ENCODE data around the gene NAA38.

The NAA38 gene

GRCh38 chr17:7836596-7837407 lies 20.6 kb downstream of the NAA38 start:
- Histone ChIP-seq H4K20me1 (ENCODE audit: insufficient read depth, low read length) (no peaks in the 10 kb centered on the region), H3K27ac (ENCODE audit: low read depth, low read length, poor library complexity, severe bottlenecking) (peak overlapping the region; percentile 95), H3F3A (ENCODE audit: insufficient read depth, low read length) (peaks cover 10% of the 10 kb centered on the region; the same call in 1 of the 2 replicates), H3K4me3 (ENCODE audit: low read depth, low read length, poor library complexity, severe bottlenecking) (peak overlapping the region; percentile 68), H3K4me1 (ENCODE audit: insufficient read depth, low read length, severe bottlenecking) (peaks cover 55% of the 10 kb centered on the region), H3K9me3 (ENCODE audit: low read length) (no peaks in the 10 kb centered on the region), H3K36me3 (ENCODE audit: insufficient read depth, low read length) (no peaks in the 10 kb centered on the region; the same call in 1 of the 2 replicates), H3K79me2 (ENCODE audit: insufficient read depth, low read length) (no peaks in the 10 kb centered on the region), H3K27me3 (ENCODE audit: insufficient read depth, low read length) (no peaks in the 10 kb centered on the region), H2AFZ (ENCODE audit: low read length) (no peak overlapping the region), H3K9me2 (ENCODE audit: low read depth, low read length) (no peaks in the 10 kb centered on the region), H3K9ac (ENCODE audit: low read length) (peak overlapping the region; percentile 79), H3K4me2 (ENCODE audit: low read length) (peak overlapping the region; percentile 79)
- TF ChIP-seq CTCF (IDR thresholded peaks at IDR 0.05; ENCODE audit: low read length) = no peak
- TF ChIP-seq EZH2 (IDR thresholded peaks at IDR 0.05; ENCODE audit: borderline replicate concordance, low read length) = no peak

GRCh38 chr17:7835814-7836595 lies 21.4 kb downstream of the NAA38 start:
- no peak for TF ChIP-seq EZH2 (IDR thresholded peaks at IDR 0.05; ENCODE audit: borderline replicate concordance, low read length)
- no peak for TF ChIP-seq CTCF (IDR thresholded peaks at IDR 0.05; ENCODE audit: low read length)
- Histone ChIP-seq H2AFZ (ENCODE audit: low read length) (no peak overlapping the region), H3K4me3 (ENCODE audit: low read depth, low read length, poor library complexity, severe bottlenecking) (peak overlapping the region; percentile 68), H3K79me2 (ENCODE audit: insufficient read depth, low read length) (no peaks in the 10 kb centered on the region), H3K36me3 (ENCODE audit: insufficient read depth, low read length) (no peaks in the 10 kb centered on the region; the same call in 1 of the 2 replicates), H3K9ac (ENCODE audit: low read length) (peak overlapping the region; percentile 79), H4K20me1 (ENCODE audit: insufficient read depth, low read length) (no peaks in the 10 kb centered on the region), H3K9me2 (ENCODE audit: low read depth, low read length) (no peaks in the 10 kb centered on the region), H3K4me2 (ENCODE audit: low read length) (peak overlapping the region; percentile 79), H3K27me3 (ENCODE audit: insufficient read depth, low read length) (no peaks in the 10 kb centered on the region), H3K4me1 (ENCODE audit: insufficient read depth, low read length, severe bottlenecking) (peaks cover 50% of the 10 kb centered on the region), H3K9me3 (ENCODE audit: low read length) (no peaks in the 10 kb centered on the region), H3F3A (ENCODE audit: insufficient read depth, low read length) (peaks cover 10% of the 10 kb centered on the region; the same call in 1 of the 2 replicates), H3K27ac (ENCODE audit: low read depth, low read length, poor library complexity, severe bottlenecking) (peak overlapping the region; percentile 95)

- Histone ChIP-seq H3K4me1 (ENCODE audit: insufficient read depth, low read length, severe bottlenecking) (peaks cover 42% of the 10 kb centered on the region), H3K9ac (ENCODE audit: low read length) (peak overlapping the region; percentile 79), H3F3A (ENCODE audit: insufficient read depth, low read length) (peaks cover 6% of the 10 kb centered on the region; the same call in 1 of the 2 replicates), H3K79me2 (ENCODE audit: insufficient read depth, low read length) (no peaks in the 10 kb centered on the region), H3K4me3 (ENCODE audit: low read depth, low read length, poor library complexity, severe bottlenecking) (peak overlapping the region; percentile 68), H3K27ac (ENCODE audit: low read depth, low read length, poor library complexity, severe bottlenecking) (peak overlapping the region; percentile 95), H2AFZ (ENCODE audit: low read length) (no peak overlapping the region), H3K9me3 (ENCODE audit: low read length) (no peaks in the 10 kb centered on the region), H3K4me2 (ENCODE audit: low read length) (peak overlapping the region; percentile 79), H3K9me2 (ENCODE audit: low read depth, low read length) (no peaks in the 10 kb centered on the region), H3K27me3 (ENCODE audit: insufficient read depth, low read length) (no peaks in the 10 kb centered on the region), H3K36me3 (ENCODE audit: insufficient read depth, low read length) (no peaks in the 10 kb centered on the region; the same call in 1 of the 2 replicates), H4K20me1 (ENCODE audit: insufficient read depth, low read length) (no peaks in the 10 kb centered on the region)
- TF ChIP-seq CTCF (IDR thresholded peaks at IDR 0.05; ENCODE audit: low read length) (peak; percentile 95), EZH2 (IDR thresholded peaks at IDR 0.05; ENCODE audit: borderline replicate concordance, low read length) (no peak)
Measured at GRCh38 chr17:7834957-7835813, 22.2 kb downstream of the NAA38 start.

All from OCI-LY1 (cell line).